ENCODE data around the gene EIF2B4. TPM values are rescaled to one million over a fixed set of nuclear protein-coding genes. Genes with fewer than 3 reads are reported as not detected.

EIF2B4 gene
- total and polyA plus RNA-seq, 2 of the 13 experiments (the other 11 are each of a cell fraction or from before 2014, with no cell fraction given) = 91.5 to 96.4 TPM

DNA sequence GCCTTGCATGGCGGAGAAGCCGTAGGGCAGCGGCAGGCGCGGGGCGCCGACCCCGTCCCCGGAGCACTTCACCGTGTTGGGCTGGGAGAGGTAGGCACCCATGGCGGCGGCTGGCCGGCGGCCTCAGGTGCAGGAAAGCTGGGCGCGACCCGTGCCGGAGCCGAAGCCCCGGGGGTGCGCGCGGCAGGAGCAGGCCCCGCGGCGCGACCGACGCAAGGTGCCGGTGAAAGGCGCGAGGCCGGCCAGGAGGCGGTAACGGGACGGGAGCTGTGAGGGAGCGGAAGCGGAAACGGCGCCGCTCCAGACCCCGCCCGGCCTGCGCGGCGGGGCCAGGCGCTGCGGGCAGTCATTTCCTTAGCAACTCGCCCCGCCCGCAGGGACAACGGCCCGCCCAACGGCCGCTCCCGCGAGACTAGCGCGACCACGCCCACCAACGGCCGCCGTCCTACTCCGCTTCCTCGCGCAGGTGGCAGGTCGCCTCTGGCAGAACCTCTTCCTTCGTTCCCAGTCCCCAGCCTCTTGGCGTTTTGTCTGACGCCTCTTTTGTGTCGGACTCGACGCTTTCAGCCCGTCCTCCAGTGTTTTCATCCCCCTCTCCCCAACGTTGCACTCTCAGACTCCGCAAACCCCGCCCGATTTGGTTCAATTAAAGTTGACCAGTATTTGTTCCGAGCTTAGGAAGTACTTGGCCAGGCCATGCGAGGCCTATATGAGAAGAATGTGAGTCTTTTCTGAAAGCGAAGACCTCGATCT lies 39.4 kb upstream of the EIF2B4 start, which contains the start of gene PPM1G (continued):
- TF ChIP-seq MAZ (IDR thresholded peaks at IDR 0.05; ENCODE audit: borderline replicate concordance, low read depth, low read length) (0 out of 2 replicates have a peak, but pooled peaks have one; percentile 89), MAZ (CRISPR knock-in tag; IDR thresholded peaks at IDR 0.05; ENCODE audit: low read depth) (peak; percentile 96), TARDBP (CRISPR knock-in tag; IDR thresholded peaks at IDR 0.05) (peak; percentile 90), SAP130 (CRISPR knock-in tag; IDR thresholded peaks at IDR 0.05; ENCODE audit: low read depth) (peak; percentile 97), ZNF546 (CRISPR knock-in tag; conservative IDR thresholded peaks at IDR 0.05) (peak; percentile 66; the same call in 1 of the 2 replicates), ZNF75D (CRISPR knock-in tag; IDR thresholded peaks at IDR 0.05; ENCODE audit: borderline replicate concordance) (no peak), PAX8 (CRISPR knock-in tag; IDR thresholded peaks at IDR 0.05; ENCODE audit: borderline replicate concordance) (peak; percentile 80; the same call in 1 of the 2 replicates), REXO4 (CRISPR knock-in tag; IDR thresholded peaks at IDR 0.05; ENCODE audit: borderline replicate concordance) (no peak), ZNF652 (CRISPR knock-in tag; IDR thresholded peaks at IDR 0.05; ENCODE audit: borderline replicate concordance, low read depth) (no peak), MEIS2 (CRISPR knock-in tag; IDR thresholded peaks at IDR 0.05) (peak; percentile 83; the same call in 1 of the 2 replicates), CBFB (CRISPR knock-in tag; IDR thresholded peaks at IDR 0.05) (peak; percentile 83), ZNF33B (CRISPR knock-in tag; IDR thresholded peaks at IDR 0.05) (peak; percentile 62; the same call in 1 of the 2 replicates), PHF21A (CRISPR knock-in tag; IDR thresholded peaks at IDR 0.05) (peak; percentile 72), ZNF136 (CRISPR knock-in tag; IDR thresholded peaks at IDR 0.05; ENCODE audit: low read depth) (peak; percentile 95), HMG20B (CRISPR knock-in tag; conservative IDR thresholded peaks at IDR 0.05) (no peak), GPN1 (CRISPR knock-in tag; IDR thresholded peaks at IDR 0.05; ENCODE audit: borderline replicate concordance) (no peak; the same call in 1 of the 2 replicates), MED8 (CRISPR knock-in tag; IDR thresholded peaks at IDR 0.05; ENCODE audit: insufficient replicate concordance) (peak; percentile 97), NFKB2 (CRISPR knock-in tag; IDR thresholded peaks at IDR 0.05; ENCODE audit: borderline replicate concordance) (peak; percentile 94), MAFG (CRISPR knock-in tag; IDR thresholded peaks at IDR 0.05) (no peak), PPARG (CRISPR knock-in tag; conservative IDR thresholded peaks at IDR 0.05) (no peak), SRSF1 (optimal IDR thresholded peaks at IDR 0.05; ENCODE audit: low read depth, low read length) (no peak), ETV6 (CRISPR knock-in tag; conservative IDR thresholded peaks at IDR 0.05) (peak; percentile 93)
- TF ChIP-seq, protein P1, sequence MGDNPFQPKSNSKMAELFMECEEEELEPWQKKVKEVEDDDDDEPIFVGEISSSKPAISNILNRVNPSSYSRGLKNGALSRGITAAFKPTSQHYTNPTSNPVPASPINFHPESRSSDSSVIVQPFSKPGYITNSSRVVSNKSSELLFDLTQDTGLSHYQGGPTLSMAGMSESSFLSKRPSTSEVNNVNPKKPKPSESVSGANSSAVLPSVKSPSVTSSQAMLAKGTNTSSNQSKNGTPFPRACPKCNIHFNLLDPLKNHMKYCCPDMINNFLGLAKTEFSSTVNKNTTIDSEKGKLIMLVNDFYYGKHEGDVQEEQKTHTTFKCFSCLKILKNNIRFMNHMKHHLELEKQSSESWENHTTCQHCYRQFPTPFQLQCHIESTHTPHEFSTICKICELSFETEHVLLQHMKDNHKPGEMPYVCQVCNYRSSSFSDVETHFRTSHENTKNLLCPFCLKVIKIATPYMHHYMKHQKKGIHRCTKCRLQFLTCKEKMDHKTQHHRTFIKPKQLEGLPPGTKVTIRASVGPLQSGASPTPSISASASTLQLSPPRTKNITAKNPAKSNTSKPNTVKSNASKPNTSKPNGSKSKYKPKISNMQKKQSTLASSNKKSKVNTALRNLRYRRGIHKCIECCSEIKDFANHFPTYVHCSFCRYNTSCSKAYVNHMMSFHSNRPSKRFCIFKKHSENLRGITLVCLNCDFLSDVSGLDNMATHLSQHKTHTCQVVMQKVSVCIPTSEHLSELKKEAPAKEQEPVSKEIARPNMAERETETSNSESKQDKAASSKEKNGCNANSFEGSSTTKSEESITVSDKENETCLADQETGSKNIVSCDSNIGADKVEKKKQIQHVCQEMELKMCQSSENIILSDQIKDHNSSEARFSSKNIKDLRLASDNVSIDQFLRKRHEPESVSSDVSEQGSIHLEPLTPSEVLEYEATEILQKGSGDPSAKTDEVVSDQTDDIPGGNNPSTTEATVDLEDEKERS (CRISPR knock-in tag; IDR thresholded peaks at IDR 0.05) = peak; percentile 73; the same call in 1 of the 2 replicates
- TF ChIP-seq, protein P2, sequence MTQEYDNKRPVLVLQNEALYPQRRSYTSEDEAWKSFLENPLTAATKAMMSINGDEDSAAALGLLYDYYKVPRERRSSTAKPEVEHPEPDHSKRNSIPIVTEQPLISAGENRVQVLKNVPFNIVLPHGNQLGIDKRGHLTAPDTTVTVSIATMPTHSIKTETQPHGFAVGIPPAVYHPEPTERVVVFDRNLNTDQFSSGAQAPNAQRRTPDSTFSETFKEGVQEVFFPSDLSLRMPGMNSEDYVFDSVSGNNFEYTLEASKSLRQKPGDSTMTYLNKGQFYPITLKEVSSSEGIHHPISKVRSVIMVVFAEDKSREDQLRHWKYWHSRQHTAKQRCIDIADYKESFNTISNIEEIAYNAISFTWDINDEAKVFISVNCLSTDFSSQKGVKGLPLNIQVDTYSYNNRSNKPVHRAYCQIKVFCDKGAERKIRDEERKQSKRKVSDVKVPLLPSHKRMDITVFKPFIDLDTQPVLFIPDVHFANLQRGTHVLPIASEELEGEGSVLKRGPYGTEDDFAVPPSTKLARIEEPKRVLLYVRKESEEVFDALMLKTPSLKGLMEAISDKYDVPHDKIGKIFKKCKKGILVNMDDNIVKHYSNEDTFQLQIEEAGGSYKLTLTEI (CRISPR knock-in tag; conservative IDR thresholded peaks at IDR 0.05) = no peak
- TF ChIP-seq, protein P3, sequence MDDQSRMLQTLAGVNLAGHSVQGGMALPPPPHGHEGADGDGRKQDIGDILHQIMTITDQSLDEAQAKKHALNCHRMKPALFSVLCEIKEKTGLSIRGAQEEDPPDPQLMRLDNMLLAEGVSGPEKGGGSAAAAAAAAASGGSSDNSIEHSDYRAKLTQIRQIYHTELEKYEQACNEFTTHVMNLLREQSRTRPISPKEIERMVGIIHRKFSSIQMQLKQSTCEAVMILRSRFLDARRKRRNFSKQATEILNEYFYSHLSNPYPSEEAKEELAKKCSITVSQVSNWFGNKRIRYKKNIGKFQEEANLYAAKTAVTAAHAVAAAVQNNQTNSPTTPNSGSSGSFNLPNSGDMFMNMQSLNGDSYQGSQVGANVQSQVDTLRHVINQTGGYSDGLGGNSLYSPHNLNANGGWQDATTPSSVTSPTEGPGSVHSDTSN (CRISPR knock-in tag; IDR thresholded peaks at IDR 0.05; ENCODE audit: borderline replicate concordance) = peak; percentile 88
